EL (cell line): ENCODE data around the gene PTPRB.
A peak's percentile ranks its signal among the peaks of the same experiment; 100 is the strongest.

Experiments used
- DNase-seq: peaks from one replicate; pipeline ENCODE4 v3.0.0-alpha.2; 2016

Gene PTPRB

GRCh38 chr12:70637303-70638085, at the start of gene PTPRB:
Gene PTPRB, minus strand, starts transcription at chr12:70637429. Its CDS starts 34 bp downstream, at chr12:70637395.
- DNase-seq = no peak

DNA sequence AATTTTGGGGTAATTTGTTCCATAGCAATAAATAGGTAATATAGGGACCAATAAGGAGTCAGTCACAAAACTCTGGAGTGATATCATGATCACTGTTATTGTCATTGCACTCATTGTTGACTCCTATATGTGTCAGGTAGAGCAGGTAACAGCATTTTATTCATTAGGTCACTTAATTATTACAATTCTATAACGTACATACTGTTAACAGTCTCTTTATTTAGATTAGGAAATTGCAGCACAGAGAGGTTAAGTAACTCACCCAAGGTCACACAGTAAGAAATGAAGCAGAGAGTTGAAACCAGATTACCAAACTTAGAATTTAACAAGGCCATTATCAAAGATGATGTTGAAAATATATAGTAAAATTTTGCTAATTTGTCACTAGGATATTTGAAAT, 49.7 kb upstream of the PTPRB start:
- no peak for DNase-seq

DNA sequence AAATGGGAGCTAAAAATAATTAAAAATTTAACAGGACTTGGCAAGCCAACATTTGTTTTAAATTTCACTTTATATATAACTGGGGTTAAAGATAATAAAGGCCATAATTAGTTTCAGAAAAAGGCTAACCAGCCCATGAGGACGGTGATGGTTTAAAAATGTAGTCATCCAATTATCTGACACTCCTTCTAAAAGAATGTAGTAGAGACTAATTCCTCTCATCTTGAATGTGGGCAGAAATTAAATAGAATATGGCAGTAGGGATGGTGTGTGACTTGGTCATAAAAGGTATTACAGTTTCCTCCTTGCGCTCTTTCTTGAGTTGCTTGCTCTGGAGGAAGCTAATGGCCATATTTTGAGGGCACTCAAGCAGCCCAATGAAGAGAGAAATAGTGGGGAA, 49.1 kb upstream of the PTPRB start:
- DNase-seq = no peak

DNA sequence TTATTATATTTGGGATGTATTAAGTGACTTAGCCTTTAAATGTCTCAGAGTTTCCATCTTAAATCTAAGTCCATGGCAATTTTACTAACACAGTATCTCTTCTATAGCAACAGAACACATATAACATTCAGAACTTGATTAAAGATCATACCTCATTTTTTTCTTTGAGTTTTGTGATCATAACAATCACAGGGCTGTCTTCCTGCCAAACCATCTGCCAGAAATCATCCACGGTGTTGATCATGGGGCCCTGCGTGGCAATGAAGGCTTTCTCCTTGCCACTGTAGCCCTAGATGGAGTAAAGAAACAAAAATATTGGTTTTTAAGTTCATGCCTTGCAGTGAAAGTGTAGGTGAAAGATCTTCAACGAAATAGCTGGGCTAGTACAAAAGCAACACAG, 46.7 kb upstream of the PTPRB start:
- no peak for DNase-seq

DNA sequence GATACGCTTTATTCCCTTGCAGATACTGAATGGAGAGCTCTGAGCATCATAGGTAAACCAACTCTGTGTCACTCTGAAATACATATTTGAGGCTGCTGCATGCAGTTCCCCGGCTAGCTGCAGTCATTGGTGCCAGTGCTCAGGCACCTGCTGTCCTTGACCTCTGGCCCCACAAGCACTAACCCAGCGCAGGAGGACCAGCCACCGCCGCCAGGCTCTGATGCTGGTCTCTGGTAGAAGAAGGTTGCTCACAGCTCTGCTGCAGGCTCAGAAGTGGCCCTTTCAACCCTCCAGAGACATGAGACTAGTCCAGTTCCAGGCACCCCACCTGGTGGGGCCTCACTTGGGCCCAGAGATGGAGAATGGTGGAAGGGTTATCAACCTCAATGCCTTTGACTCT, 34.5 kb upstream of the PTPRB start:
- no peak for DNase-seq

- no peak for DNase-seq
These were observed 33.7 kb upstream of the PTPRB start for GRCh38 chr12:70670948-70671347.

GRCh38 chr12:70667253-70667652, 30.0 kb upstream of the PTPRB start:
- DNase-seq = no peak

DNA sequence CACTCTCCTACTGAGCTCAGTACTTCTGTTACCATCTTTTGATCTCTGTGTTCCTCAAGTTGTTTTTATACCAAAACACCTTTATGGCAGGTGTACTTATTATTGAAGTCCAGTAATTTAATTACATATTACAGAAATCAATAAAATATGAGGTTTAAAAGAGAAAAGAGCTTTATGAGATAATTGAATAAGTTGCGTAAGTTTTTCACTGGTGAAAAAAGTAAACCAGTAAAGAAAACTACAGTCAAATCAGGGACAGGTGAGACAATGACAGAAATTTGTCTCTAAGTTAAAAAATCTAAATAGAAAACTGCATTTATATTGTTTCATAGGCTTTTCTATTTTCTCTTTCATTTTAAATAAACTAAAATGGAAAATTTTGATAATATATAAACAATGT, 29.1 kb upstream of the PTPRB start:
- DNase-seq = no peak

DNA sequence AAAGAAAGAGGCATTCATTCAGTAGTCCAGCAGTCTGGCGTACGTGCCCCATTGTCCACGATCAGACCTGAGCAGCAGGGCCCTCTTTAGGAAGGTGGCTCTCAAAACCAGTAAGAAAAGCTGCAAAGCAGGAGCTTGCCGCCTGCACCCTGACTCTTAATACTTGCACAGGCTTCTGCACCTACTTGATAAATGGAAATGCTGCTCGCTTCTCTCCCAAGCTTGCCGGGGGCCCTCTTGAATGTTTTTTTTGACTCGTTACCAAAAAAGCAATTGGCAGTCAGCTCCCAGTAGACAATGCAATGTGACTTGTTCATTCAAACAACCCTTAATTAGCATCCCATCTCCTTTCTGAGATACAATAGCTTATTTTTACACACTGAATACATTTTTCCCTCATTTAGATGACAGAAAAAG, 27.2 kb upstream of the PTPRB start:
- no peak for DNase-seq

DNA sequence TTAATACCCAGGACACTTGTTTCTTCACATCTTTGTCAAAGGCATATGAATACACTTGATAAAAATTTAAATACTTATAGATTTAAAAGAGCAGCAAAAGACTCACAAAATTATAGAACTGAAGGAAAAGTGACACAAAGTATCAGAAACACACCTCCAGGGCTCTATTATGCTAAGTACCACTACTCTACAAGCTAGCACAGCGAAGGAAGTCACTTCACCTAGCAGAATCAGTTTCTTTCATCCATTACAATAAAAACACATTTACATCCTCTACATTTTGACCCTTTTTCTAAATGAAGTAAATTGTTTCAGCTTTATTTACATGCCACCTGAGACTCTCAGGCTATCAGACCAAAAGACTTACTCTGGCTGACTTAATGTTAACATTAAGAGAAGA, 26.6 kb upstream of the PTPRB start:
- no peak for DNase-seq

DNA sequence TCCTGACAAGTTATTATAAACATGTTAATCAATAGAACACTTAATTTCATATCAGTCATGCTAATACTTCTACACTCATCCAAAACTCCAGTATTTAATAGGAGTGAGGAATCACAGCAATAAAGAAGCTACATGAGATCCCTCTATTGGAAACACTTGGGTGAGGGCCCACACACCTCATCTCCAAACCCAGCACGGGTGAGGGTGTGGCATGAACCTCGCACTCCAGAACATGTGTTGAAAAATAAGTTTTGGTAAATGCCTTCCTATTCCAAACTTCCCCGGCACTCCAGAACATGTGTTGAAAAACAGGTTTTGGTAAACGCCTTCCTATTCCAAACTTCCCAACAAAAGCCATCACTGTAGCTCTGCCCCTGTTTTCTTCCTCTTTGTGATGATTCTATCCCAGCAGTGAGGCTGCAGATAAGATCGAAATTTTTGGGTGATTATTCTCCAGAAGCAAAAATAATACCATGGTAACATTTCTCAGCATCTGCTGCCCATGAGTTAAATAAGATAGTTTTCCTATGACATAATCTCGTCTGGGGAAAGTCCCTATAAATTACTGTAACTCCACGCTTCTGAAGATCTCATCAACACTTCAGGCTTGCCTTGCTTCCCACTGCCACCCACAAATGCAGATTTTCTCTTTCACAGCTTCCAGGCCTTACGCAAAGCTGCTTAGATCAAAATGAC, 24.4 kb upstream of the PTPRB start:
- peak; percentile 93 for DNase-seq

DNA sequence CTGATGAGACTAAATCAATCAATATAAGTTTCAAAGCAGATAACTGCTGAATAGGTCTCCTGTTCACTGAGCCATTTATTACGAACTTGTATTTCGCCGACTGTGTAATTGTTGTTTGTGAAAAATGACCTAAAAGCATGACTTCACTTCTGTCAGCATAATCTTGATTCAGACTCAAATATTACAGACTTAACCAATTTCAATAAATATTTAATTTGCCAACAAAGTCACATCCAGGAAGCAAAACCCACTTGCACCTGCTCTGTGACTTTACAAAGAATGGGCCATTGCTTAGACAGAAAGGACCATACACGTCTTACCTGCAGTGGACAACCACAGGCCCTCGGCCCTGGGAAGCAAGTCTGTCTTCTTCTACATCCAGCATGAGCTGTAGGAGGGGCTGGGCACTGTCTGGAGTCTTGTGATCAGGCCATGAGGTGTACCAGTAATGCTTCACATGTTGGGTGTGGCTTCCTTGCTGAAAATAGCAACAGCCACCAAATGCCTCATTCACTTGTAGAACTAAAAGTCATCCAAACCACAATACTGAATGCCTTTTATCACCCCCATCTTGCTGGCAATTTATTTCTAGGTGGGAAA, 23.5 kb upstream of the PTPRB start:
- DNase-seq = peak; percentile 84

DNA sequence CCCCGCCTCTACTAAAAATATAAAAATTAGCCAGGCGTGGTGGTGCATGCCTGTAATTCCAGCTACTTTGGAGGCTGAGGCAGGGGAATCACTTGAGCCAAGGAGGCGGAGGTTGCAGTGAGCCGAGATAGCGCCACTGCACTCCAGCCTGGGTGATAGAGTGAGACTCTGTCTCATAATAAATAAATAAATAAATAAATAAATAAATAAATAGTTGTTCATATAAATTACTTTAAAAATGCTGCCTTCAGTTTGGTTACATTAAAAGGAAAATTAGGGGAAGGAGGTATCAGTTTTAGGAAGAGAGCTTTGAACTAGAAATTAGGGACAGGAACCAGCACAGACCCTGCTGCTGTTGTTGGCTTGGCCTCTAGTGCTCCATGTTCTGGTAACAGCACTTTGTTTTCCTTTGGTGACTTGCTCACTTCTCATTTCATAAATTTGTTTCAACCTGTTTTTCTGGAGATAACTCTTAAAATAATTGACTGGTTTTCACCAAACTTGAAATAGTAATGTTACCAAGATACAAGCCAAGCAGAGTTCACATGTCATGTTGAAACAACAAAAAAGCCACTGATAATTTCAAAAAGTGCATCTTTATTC, 22.9 kb upstream of the PTPRB start:
- no peak for DNase-seq

DNA sequence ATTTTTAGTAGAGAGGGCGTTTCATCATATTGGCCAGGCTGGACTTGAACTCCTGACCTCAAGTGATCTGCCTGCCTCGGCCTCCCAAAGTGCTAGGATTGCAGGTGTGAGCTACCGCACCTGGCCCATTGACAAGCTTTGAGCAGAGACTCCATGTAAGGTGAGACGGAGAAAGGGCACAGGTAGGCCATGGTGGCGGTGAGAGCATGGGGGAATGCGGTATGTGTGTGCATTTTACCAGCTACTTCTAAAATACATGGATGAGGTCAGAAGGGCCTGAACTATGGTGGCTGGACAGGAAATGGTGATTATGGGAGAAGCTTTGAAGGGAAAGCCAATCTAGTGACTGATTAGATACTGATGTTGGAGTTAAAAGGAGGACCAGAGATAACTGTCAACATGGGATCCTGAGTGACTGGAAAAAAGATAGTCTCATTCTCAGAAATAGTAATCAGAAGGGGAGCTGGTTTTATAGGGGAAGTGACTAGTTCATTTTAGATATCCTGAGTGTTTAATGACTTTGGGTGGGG, 21.9 kb upstream of the PTPRB start:
- DNase-seq = no peak

DNA sequence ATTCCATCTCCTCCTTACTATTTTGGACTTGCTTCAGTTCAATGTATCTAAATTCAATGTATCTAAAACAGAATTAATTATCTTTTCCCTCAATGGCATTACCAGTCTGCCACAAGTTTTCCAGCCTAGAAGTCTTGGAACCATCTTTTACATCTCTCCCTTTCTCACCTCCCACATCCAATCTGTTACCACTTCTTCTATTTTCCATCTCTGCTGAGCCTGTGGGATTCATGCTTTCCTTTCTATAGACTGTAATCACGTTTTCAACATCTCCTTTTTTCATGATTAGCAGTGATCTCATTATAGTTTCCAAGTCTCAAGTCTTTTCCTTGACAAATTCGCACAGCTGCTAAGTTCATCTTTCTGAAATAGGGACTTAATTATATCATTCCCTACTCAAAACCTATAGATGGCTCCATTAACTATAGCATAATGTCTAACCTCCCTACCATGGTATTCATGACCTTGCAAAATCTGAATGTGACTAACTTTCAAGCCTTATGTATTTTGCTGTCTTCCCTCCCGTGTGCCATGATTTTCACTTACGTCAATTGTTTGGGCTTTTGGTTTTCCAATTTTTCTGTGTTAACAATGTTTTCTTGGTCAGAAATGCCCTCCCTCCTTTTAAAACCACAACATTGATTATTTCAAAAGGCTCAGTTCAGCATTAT, 20.5 kb upstream of the PTPRB start:
- no peak for DNase-seq

GRCh38 chr12:70652451-70652850, 15.2 kb upstream of the PTPRB start:
- no peak for DNase-seq

DNA sequence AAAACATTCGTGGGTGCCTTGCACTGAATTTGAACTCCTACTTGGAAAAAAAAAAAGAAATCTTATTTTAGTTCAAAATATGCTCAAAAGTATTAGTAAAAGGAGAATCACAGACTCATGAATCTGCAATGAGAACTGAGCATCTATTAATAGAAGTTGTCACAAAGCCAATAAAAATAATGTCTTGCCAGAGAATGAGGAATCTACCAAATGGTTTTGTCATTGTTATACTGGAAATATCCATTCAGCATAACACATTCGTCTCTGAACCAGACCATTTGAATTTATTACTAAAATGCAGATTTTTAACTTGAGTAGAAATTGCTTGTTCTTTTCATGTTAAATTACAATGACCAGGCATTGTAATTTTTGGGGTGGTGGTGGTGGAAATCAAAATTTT, 11.6 kb upstream of the PTPRB start:
- DNase-seq = peak; percentile 63

- DNase-seq = no peak
These were observed 11.0 kb upstream of the PTPRB start for GRCh38 chr12:70648191-70648590.

GRCh38 chr12:70646850-70647249, 9.6 kb upstream of the PTPRB start:
- DNase-seq = peak; percentile 82

- DNase-seq = peak; percentile 96
These were observed 8.5 kb upstream of the PTPRB start for GRCh38 chr12:70645494-70646317.

DNA sequence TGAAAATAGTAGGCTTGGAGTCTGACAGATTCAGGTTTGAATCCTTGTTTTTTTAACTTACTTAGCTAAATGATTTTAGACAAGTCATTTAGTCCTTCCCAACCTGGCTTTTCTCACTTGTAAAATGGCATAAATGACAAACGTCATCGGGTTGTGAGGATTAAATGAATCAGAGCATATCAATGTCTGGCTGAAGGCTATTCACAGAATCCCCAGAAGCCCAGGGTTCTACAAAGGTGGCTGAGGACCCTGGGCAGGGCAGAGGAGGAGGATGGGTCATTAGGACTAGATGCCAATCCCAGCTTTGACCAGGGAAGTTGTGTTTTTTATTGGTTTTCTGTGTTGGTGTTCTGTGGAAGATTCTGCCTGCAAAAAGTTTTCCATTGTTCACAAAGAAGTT, 7.6 kb upstream of the PTPRB start:
- no peak for DNase-seq

- DNase-seq = no peak
These were observed 6.7 kb upstream of the PTPRB start for GRCh38 chr12:70643939-70644338.
